ENCODE results near the gene SACS.

GRCh38 chr13:23461544-23461943 lies 28.0 kb upstream of the SACS start:
- TF ChIP-seq, protein P1, sequence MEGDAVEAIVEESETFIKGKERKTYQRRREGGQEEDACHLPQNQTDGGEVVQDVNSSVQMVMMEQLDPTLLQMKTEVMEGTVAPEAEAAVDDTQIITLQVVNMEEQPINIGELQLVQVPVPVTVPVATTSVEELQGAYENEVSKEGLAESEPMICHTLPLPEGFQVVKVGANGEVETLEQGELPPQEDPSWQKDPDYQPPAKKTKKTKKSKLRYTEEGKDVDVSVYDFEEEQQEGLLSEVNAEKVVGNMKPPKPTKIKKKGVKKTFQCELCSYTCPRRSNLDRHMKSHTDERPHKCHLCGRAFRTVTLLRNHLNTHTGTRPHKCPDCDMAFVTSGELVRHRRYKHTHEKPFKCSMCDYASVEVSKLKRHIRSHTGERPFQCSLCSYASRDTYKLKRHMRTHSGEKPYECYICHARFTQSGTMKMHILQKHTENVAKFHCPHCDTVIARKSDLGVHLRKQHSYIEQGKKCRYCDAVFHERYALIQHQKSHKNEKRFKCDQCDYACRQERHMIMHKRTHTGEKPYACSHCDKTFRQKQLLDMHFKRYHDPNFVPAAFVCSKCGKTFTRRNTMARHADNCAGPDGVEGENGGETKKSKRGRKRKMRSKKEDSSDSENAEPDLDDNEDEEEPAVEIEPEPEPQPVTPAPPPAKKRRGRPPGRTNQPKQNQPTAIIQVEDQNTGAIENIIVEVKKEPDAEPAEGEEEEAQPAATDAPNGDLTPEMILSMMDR (IDR thresholded peaks at IDR 0.05) = no peak
- no peak for TF ChIP-seq POLR2A (IDR thresholded peaks at IDR 0.05)
